ENCODE results near the gene MACROD2. TPM values are rescaled to one million over a fixed set of nuclear protein-coding genes. Genes with fewer than 3 reads are reported as not detected.

MACROD2 gene
- total RNA-seq, 1 experiment from 2014 or later = 1.6 TPM

- Histone ChIP-seq H3K23ac (ENCODE audit: insufficient read length, low read depth, low read length) (no peak overlapping the region), H3K4me2 (ENCODE audit: insufficient read depth, insufficient read length, low read length) (no peak overlapping the region), H3K27me3 (ENCODE audit: insufficient read depth, low read length) (no peaks in the 10 kb centered on the region), H2BK20ac (ENCODE audit: low read depth, low read length, poor library complexity, severe bottlenecking) (no peak overlapping the region), H3K79me2 (ENCODE audit: insufficient read depth, low read length) (no peaks in the 10 kb centered on the region), H3K79me1 (ENCODE audit: insufficient read depth, low read depth, low read length, poor library complexity, severe bottlenecking) (no peaks in the 10 kb centered on the region), H3K4me1 (ENCODE audit: insufficient read depth, low read length) (peaks cover 2% of the 10 kb centered on the region; the same call in 1 of the 2 replicates), H3K27ac (ENCODE audit: insufficient read length, low read depth, low read length) (no peak overlapping the region), H4K5ac (ENCODE audit: insufficient read length, low read depth, low read length) (no peak overlapping the region), H3K18ac (ENCODE audit: insufficient read length, low read depth, low read length) (no peak overlapping the region), H3K56ac (ENCODE audit: insufficient read length, low read depth, low read length) (no peak overlapping the region), H2AFZ (ENCODE audit: low read length) (no peak overlapping the region), H2BK12ac (ENCODE audit: insufficient read length, low read depth, low read length) (no peak overlapping the region), H3K14ac (ENCODE audit: insufficient read depth, low read length) (no peak overlapping the region), H2AK5ac (ENCODE audit: insufficient read length, low read length) (no peak overlapping the region), H2BK15ac (ENCODE audit: low read depth, low read length) (no peak overlapping the region), H3T11ph (ENCODE audit: low read length) (no peak overlapping the region), H2BK5ac (ENCODE audit: insufficient read length, low read length) (no peak overlapping the region), H2BK120ac (ENCODE audit: low read depth, low read length, poor library complexity, severe bottlenecking) (no peak overlapping the region), H3K9ac (ENCODE audit: extremely low read depth, insufficient read length, low read length) (no peak overlapping the region), H4K20me1 (ENCODE audit: control insufficient read depth, insufficient read depth, insufficient read length) (no peaks in the 10 kb centered on the region), H3K4ac (ENCODE audit: low read depth, low read length) (no peak overlapping the region), H3K23me2 (ENCODE audit: insufficient read length, low read depth, low read length, poor library complexity, severe bottlenecking) (no peaks in the 10 kb centered on the region), H4K91ac (ENCODE audit: insufficient read length, low read depth, low read length) (no peak overlapping the region), H3K9me3 (ENCODE audit: control insufficient read depth, low read depth, low read length) (no peaks in the 10 kb centered on the region), H4K8ac (replicated peaks; ENCODE audit: insufficient read length, low read depth, low read length) (no peak overlapping the region)
- H3K27ac Mint-ChIP-seq = no peak overlapping the region
- no peak overlapping the region for H3K4me3 Mint-ChIP-seq
- no peaks in the 10 kb centered on the region; a peak in 1 of 5 replicates for H3K9me3 Mint-ChIP-seq
- TF ChIP-seq CTCF (conservative IDR thresholded peaks at IDR 0.05) = no peak
- H3K27me3 Mint-ChIP-seq (ENCODE audit: low read depth) = no peaks in the 10 kb centered on the region; the same call in 1 of the 2 replicates
- WGBS (ENCODE audit: extremely low coverage, insufficient read length, low lambda C conversion rate) = no CpG with 5 or more reads among the region's 4 CpGs
- no peaks in the 10 kb centered on the region; a peak in 1 of 7 replicates for H3K36me3 Mint-ChIP-seq (ENCODE audit: insufficient read depth in 1 of 3, low read depth in 3 of 3)
- no peak for DNase-seq
- H3K4me1 Mint-ChIP-seq = peaks cover 7 to 14% of the 10 kb centered on the region in 2 experiments; a peak in 2 of 4 replicates
Measured at GRCh38 chr20:15611541-15611940, 1616.2 kb downstream of the MACROD2 start.

All from H9 (cell line).